BJ (cell line): ENCODE measurements around the gene FAM168B. TPM values are rescaled to one million over a fixed set of nuclear protein-coding genes. Genes with fewer than 3 reads are reported as not detected.

ENCODE experiments used
- CTCF ChIA-PET: fragments of 350-600 bp; formaldehyde crosslinking; extraction: SDS; loops from one replicate; lab custom pipeline; 2021; ENCODE audit warnings: antibody characterized with exemption, inconsistent platforms; lab: Yijun Ruan, JAX
- POLR2A ChIA-PET: fragments of 300-600 bp; sonication (Branson Sonifier 250); formaldehyde crosslinking; extraction: SDS; loops from one replicate; lab custom pipeline; 2021; ENCODE audit warnings: antibody characterized with exemption; lab: Charles Lee
- DNase-seq: peaks from one replicate; pipeline ENCODE4 v3.0.0-alpha.2; 2011; ENCODE audit warnings: low read depth
- H3K27me3 ChIP-seq: 2 replicates; pipeline ENCODE4 v1.6.0; 2011; ENCODE audit warnings: low read length; ENCODE audit not compliant: control insufficient read depth, insufficient read depth
- H3K36me3 ChIP-seq: 2 replicates; pipeline ENCODE4 v1.5.1; 2011; ENCODE audit warnings: low read length; ENCODE audit not compliant: control insufficient read depth, insufficient read depth
- H3K4me3 ChIP-seq: 2 replicates; pipeline ENCODE4 v1.5.1; 2011; ENCODE audit warnings: low read depth, mild to moderate bottlenecking, control low read depth, low read length
- CTCF ChIP-seq: IDR thresholded peaks from 2 replicates; pipeline ENCODE4 v1.5.1; 2011; ENCODE audit warnings: low read depth, mild to moderate bottlenecking, control low read depth, inconsistent platforms, low read length, moderate library complexity; ENCODE audit not compliant: insufficient read depth
- polyA plus RNA-seq: library from polyadenylated mRNA; depleted of rRNA; stranded (reverse); fragments of >200 nt; gene quantifications from 2 replicates; pipeline ENCODE4 v1.2.3, GENCODE V29; 2011; rRNA removed

Gene FAM168B
- polyA plus RNA-seq, 1 experiment, result 85.6 TPM

GRCh38 chr2:131006561-131006960, 86.7 kb downstream of the FAM168B start:
- Histone ChIP-seq H3K27me3 (peaks cover 3% of the 10 kb centered on the region; the same call in 1 of the 2 replicates), H3K36me3 (no peaks in the 10 kb centered on the region), H3K4me3 (no peak overlapping the region)
- no peak for DNase-seq
- ChIA-PET POLR2A (no interaction called here), CTCF (no interaction called here)
- TF ChIP-seq CTCF, result no peak

- no peak for TF ChIP-seq CTCF
- POLR2A ChIA-PET, result no interaction called here
- no peak for DNase-seq
- CTCF ChIA-PET, result interaction anchor here (0.6 to 0.8 kb wide), 2 partner anchors 12 to 20 kb away, joined by 3 read pairs; no protein-coding TSS in a partner anchor
- H3K4me3 ChIP-seq, result no peak overlapping the region
- H3K36me3 ChIP-seq, result no peaks in the 10 kb centered on the region
- H3K27me3 ChIP-seq, result no peaks in the 10 kb centered on the region
These were observed 87.9 kb downstream of the FAM168B start for GRCh38 chr2:131005216-131005935.

- TF ChIP-seq CTCF, result no peak
- no peaks in the 10 kb centered on the region for H3K27me3 ChIP-seq
- ChIA-PET CTCF (interaction anchor here (0.8 kb wide), 1 partner anchor 21 kb away, joined by 3 read pairs; no protein-coding TSS in a partner anchor), POLR2A (interaction anchor here (0.7 kb wide), 1 partner anchor 148 kb away, joined by 8 read pairs; no protein-coding TSS in a partner anchor)
- no peak for DNase-seq
- no peak overlapping the region for H3K4me3 ChIP-seq
- no peaks in the 10 kb centered on the region for H3K36me3 ChIP-seq
These were observed 88.6 kb downstream of the FAM168B start for GRCh38 chr2:131004446-131005209.

- H3K27me3 ChIP-seq, result no peaks in the 10 kb centered on the region
- no peak for TF ChIP-seq CTCF
- H3K4me3 ChIP-seq, result no peak overlapping the region
- ChIA-PET CTCF (no interaction called here), POLR2A (no interaction called here)
- no peak for DNase-seq
- no peaks in the 10 kb centered on the region for H3K36me3 ChIP-seq
These were observed 94.7 kb downstream of the FAM168B start for GRCh38 chr2:130998561-130998960.

Other genes starting within 250 kb of the FAM168B start
- gene PLEKHB2, start 11.9 kb upstream of the FAM168B start, polyA plus RNA-seq, result 71.3 and 83.2 TPM in 2 replicates
- not detected in 2 replicates for gene POTEE, start 116.1 kb upstream of the FAM168B start, polyA plus RNA-seq